Activated T-cell treated with anti-CD3 and anti-CD28 coated beads, Interleukin-2, amount 50 U/mL, for 4 hours (primary cell): ENCODE data around the gene DSC3. TPM values are rescaled to one million over a fixed set of nuclear protein-coding genes. Genes with fewer than 3 reads are reported as not detected.
"Not testable (repeated sequence)": the region's sequence is repeated elsewhere in the genome, so short reads cannot be mapped to it uniquely, and the experiment has no call there.

Experiments
- ATAC-seq, 2 donors: fragments of 200-7000 bp; cut with Tn5 transposase; one replicate each; pipeline ENCODE4 v1.10.0; 2021
- DNase-seq: peaks from one replicate; pipeline ENCODE4 v3.0.0-alpha.2; 2020
- H3K27me3 Mint-ChIP-seq: one replicate; pipeline ENCODE4 v1.8.0; 2021; ENCODE audit warnings: low read depth, mixed read lengths
- H3K36me3 Mint-ChIP-seq: one replicate; pipeline ENCODE4 v1.8.0; 2022; ENCODE audit warnings: mixed read lengths; ENCODE audit not compliant: insufficient read depth
- H3K4me1 Mint-ChIP-seq: one replicate; pipeline ENCODE4 v1.8.0; 2021; ENCODE audit warnings: low read depth, mixed read lengths
- H3K4me3 Mint-ChIP-seq: one replicate; pipeline ENCODE4 v1.8.0; 2021; ENCODE audit warnings: mild to moderate bottlenecking, moderate library complexity, mixed read lengths
- H3K9me3 Mint-ChIP-seq: one replicate; pipeline ENCODE4 v1.8.0; 2021; ENCODE audit warnings: mixed read lengths
- total RNA-seq, 3 donors: library from RNA; stranded (reverse); gene quantifications; one replicate each; pipeline ENCODE4 v1.2.1, GENCODE V29; 2021

Gene DSC3
- total RNA-seq, 3 donors from 2014 or later = not detected

DNA sequence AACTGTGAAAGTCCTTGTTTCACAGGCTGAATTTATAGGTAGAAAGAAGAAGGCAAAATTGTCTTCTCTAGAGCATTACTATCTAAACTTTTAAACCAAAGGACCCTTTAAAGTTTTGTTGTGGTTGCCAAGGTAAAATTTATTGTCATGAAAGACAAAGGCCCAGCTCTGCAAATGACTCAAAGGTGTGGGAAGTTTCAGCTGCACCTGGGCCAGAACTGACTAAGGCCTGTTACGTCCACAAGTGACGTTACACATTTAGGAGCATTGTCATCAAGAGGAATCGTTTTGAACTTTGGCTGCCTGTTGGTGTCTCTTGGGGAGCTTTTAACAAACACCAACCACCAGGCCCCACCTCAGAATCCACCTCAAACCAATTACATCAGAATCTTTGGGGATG, 8.1 kb upstream of the DSC3 start:
- no peak overlapping the region for H3K4me3 Mint-ChIP-seq
- H3K9me3 Mint-ChIP-seq = peaks cover 20% of the 10 kb centered on the region
- DNase-seq = no peak
- no peak for ATAC-seq
- no peaks in the 10 kb centered on the region for H3K4me1 Mint-ChIP-seq
- H3K36me3 Mint-ChIP-seq = no peaks in the 10 kb centered on the region
- peaks cover 2% of the 10 kb centered on the region for H3K27me3 Mint-ChIP-seq

DNA sequence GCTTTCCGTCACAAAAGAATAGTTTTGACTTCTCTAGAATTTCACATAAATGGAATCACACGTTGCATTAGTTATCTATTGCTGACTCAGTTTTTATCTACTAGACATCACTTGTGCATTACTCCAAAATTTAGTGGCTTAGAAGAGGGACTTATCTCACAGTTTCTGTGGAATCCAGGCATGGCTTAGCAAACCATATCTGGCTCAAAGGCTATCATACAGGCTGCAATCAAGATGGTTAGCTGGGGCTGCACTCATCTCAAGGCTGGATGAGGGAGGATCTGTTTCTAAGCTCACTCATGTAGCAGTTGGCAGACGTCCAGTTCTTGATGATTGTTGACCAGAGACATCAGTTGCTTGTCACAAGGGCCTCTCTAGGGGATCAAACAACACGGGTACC, 6.6 kb upstream of the DSC3 start:
- Mint-ChIP-seq H3K4me1 (no peaks in the 10 kb centered on the region), H3K9me3 (peaks cover 14% of the 10 kb centered on the region), H3K36me3 (no peaks in the 10 kb centered on the region), H3K27me3 (peaks cover 6% of the 10 kb centered on the region), H3K4me3 (no peak overlapping the region)
- DNase-seq (no peak), ATAC-seq (no peak)

DNA sequence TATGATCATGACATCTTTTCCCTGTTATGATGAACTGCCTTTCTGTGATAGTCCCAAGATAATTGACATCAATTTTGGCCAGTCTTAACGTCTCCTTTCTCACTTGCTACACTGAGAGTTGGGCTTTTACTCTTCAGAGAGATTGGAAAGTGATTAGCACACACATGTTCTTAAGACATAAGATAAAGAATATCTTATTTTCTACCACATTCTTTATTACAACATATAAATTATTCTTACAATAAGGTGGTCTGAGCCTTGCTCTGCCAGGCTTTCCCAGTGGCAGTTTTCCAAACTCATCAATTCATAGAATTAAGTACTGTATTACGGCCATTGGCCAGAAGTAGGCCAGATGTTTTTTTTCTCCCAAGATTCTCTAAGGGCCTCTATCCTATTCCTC, 5.7 kb upstream of the DSC3 start:
- peaks cover 14% of the 10 kb centered on the region for H3K9me3 Mint-ChIP-seq
- H3K36me3 Mint-ChIP-seq = no peaks in the 10 kb centered on the region
- no peak for DNase-seq
- no peaks in the 10 kb centered on the region for H3K4me1 Mint-ChIP-seq
- H3K27me3 Mint-ChIP-seq = peaks cover 14% of the 10 kb centered on the region
- ATAC-seq = no peak
- no peak overlapping the region for H3K4me3 Mint-ChIP-seq

DNA sequence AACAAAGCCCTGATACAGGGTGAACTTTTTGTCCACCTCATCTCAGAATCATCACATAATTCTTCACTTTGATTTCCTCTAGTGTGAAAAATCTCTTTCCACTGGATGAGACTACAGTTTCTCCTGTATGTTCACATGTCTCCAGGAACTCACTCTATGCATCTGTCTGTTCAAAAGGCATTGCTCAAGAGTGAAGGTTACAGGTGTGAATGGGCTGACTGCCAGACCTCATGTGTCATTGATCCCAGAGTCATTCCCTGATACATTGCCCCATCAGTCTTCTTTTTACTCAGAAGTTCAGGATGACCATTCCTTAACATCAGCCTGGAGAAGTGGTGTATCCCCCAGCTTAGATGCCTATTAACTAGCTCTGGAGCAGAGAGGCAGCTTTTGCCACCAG, 4.4 kb upstream of the DSC3 start:
- H3K4me3 Mint-ChIP-seq = no peak overlapping the region
- DNase-seq (no peak), ATAC-seq (no peak)
- peaks cover 21% of the 10 kb centered on the region for H3K27me3 Mint-ChIP-seq
- H3K9me3 Mint-ChIP-seq = peaks cover 6% of the 10 kb centered on the region
- H3K4me1 Mint-ChIP-seq = no peaks in the 10 kb centered on the region
- H3K36me3 Mint-ChIP-seq = no peaks in the 10 kb centered on the region

DNA sequence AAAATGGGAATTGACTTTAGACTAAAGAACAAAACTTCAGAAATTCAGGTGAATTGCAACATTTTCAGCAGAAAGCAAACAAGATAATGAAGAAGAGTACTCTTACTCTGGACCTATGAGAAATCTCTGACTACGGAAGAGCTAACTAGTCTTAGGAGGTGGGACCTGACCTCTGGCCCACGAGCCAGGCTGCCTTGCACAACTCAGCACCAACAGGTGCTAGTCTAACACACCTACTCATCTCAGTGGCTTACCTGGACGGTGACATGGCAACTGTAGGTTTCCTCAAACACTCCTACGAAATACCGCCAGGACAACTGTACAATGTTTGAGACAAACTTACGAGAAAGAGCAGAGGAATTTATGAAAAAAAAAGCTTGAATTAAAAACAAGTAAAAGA, 3.1 kb upstream of the DSC3 start:
- ATAC-seq (no peak), DNase-seq (no peak)
- no peak overlapping the region for H3K4me3 Mint-ChIP-seq
- peaks cover 33% of the 10 kb centered on the region for H3K27me3 Mint-ChIP-seq
- H3K9me3 Mint-ChIP-seq = peaks cover 6% of the 10 kb centered on the region
- H3K4me1 Mint-ChIP-seq = peaks cover 3% of the 10 kb centered on the region
- no peaks in the 10 kb centered on the region for H3K36me3 Mint-ChIP-seq

DNA sequence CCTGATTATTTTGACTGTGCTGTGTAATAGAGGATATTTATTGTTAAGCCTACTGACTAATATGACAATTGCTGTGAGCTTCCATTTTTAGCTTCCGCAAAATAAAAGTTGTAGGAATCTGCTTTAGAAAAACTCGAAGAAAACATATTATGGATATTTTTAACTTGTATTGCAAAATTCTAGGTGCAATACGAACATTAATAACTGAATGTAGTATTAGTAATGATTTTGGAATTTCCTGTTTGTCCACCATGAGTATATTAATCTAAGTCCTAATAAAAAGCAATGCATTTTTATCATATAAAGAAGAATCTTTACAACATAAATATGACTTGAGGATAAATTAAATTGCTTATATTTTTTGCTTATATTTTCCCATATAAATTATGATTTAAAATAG, 2.4 kb upstream of the DSC3 start:
- H3K9me3 Mint-ChIP-seq = peaks cover 6% of the 10 kb centered on the region
- DNase-seq = no peak

DNA sequence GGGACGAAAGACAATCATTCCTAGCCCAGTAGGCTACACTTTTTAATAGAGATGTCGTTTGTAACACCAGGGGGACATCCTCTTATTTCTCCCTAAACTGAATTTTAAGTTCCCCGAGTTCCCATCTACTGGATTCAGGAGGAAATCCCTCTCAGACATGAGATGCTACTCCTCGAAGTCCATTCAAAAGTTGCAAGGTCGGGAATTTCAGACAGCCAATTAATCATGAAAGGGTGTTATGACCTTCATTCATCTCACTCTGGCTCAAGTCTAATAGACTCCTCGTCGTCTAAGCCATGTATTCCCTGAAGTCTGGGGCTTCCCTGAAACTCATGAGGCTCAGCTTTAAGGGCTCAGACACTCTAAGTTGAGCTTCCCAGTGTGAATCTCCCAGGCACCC, 1.2 kb upstream of the DSC3 start:
- DNase-seq (no peak), ATAC-seq (no peak)

More for the DNA sequence above, 2.4 kb upstream of the DSC3 start:
- Mint-ChIP-seq H3K4me1 (peaks cover 3% of the 10 kb centered on the region), H3K4me3 (no peak overlapping the region), H3K27me3 (peaks cover 36% of the 10 kb centered on the region), H3K36me3 (no peaks in the 10 kb centered on the region)
- no peak for ATAC-seq

DNA sequence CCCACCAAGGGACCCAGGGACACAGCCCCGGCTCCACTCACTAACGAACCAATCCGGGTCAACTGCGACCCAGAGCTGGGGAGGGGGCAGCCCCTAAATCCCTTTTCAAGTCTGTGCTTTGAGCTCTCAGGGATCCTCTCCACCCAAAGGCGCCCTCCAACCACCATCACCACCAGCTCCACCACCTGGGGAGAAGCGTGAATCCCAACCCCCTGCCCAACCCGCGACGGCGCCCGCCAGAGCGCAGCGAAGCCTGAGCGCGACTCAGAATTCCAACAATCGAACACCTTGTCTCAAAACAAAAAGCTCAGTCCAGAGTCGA, 497 bp downstream of the DSC3 start:
- DNase-seq (no peak), ATAC-seq (peak in 1 of 2 donors; percentile 34)
- Mint-ChIP-seq H3K4me3 (no peak overlapping the region), H3K4me1 (peaks cover 3% of the 10 kb centered on the region), H3K36me3 (no peaks in the 10 kb centered on the region), H3K27me3 (peaks cover 43% of the 10 kb centered on the region), H3K9me3 (no peaks in the 10 kb centered on the region)

More for the DNA sequence above, 1.2 kb upstream of the DSC3 start:
- H3K4me3 Mint-ChIP-seq = no peak overlapping the region
- H3K27me3 Mint-ChIP-seq = peaks cover 39% of the 10 kb centered on the region
- peaks cover 3% of the 10 kb centered on the region for H3K4me1 Mint-ChIP-seq
- peaks cover 6% of the 10 kb centered on the region for H3K9me3 Mint-ChIP-seq
- no peaks in the 10 kb centered on the region for H3K36me3 Mint-ChIP-seq

DNA sequence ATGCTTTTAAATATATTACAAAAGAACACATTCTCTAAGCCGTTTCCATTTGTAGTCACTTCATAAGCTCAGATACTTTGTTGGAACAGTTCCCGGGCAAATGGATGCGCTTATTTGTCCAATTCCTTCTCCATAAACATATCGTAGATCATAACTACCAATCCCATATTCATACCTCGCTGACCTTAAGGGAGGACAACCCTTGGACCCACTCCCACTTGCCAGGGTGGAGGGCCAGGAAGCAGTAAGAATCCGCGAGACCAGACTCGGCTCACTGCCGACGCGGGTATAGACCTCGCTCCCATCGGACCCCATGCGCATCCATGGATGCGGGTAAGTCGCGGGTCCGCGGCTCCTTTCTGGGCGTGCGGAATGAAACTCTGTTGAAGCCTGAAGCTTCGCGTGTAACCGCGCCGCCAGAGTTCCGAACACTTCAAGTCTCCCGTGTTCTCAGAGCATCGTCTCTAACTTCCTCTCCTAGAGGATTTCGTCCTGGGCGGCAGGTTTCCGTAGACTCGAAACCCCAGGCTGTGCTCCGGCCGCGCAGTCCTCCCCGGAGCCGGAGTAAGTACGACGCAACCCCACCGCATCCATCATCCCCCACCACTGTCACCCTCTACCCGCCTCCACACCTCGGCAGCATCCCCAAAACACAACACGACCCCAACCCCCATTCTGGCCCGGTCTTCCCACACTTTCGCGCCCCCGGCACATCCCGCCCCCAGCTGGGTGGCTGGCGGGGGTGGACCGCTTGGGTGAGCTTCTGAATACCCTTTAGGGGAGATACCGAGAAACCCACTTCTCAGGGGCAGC, 1.1 kb downstream of the DSC3 start:
- peak overlapping the region; percentile 26 for H3K4me3 Mint-ChIP-seq
- peak; percentile 25 to 30 for ATAC-seq
- no peak for DNase-seq

DNA sequence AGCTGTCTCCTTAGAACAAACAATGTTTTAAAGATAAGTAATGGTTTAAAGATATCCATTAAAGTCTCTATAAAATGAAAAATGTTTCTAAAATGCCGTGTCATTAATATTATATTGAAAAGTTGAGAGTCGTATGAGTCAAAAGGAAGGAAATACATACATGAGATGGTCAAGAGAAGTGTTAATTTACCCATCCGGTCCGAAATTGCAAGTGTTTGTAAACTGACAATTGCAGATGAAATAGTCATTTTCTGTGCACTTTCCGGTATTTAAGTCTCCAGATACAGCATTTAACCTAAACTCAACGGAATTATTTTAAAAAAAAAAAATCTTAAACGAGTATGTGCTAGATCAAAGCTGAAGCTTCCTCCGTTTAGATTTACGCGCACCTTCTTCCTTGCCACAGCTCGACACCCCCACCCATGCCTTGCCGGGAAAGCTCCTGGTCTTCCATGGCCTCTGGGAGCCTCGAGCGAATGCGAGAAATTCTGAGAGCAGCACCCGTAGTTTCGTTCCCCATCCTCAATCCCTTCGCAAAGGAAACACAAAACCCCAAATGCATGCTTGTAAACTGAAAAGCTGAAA, 1.8 kb downstream of the DSC3 start:
- no peaks in the 10 kb centered on the region for H3K36me3 Mint-ChIP-seq
- DNase-seq = no peak
- peaks cover 3% of the 10 kb centered on the region for H3K4me1 Mint-ChIP-seq
- no peak for ATAC-seq
- no peaks in the 10 kb centered on the region for H3K9me3 Mint-ChIP-seq
- no peak overlapping the region for H3K4me3 Mint-ChIP-seq
- H3K27me3 Mint-ChIP-seq = peaks cover 40% of the 10 kb centered on the region

More for the DNA sequence above, 1.1 kb downstream of the DSC3 start:
- peaks cover 43% of the 10 kb centered on the region for H3K27me3 Mint-ChIP-seq
- H3K9me3 Mint-ChIP-seq = no peaks in the 10 kb centered on the region
- no peaks in the 10 kb centered on the region for H3K36me3 Mint-ChIP-seq
- peaks cover 3% of the 10 kb centered on the region for H3K4me1 Mint-ChIP-seq

DNA sequence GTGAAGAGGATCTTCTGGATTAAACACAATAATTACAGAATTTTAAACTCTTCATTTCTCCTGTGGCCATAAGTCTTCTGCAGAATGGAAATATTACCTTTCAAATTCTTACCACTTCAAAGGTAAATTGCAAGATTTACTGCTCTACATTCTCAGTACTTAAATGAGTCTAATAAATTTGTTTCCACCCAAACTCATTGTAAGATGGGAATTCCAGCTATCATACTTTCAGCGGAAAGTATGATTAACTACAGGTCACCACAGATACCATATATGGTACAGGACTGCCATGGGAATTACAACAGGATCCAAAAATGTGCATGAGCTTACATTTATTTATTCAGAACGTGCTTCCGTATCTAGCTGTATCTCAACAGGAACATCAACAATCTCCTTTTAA, 3.1 kb downstream of the DSC3 start:
- H3K4me3 Mint-ChIP-seq = no peak overlapping the region
- no peaks in the 10 kb centered on the region for H3K36me3 Mint-ChIP-seq
- no peaks in the 10 kb centered on the region for H3K9me3 Mint-ChIP-seq
- H3K4me1 Mint-ChIP-seq = peaks cover 3% of the 10 kb centered on the region
- ATAC-seq (no peak), DNase-seq (no peak)
- peaks cover 39% of the 10 kb centered on the region for H3K27me3 Mint-ChIP-seq

DNA sequence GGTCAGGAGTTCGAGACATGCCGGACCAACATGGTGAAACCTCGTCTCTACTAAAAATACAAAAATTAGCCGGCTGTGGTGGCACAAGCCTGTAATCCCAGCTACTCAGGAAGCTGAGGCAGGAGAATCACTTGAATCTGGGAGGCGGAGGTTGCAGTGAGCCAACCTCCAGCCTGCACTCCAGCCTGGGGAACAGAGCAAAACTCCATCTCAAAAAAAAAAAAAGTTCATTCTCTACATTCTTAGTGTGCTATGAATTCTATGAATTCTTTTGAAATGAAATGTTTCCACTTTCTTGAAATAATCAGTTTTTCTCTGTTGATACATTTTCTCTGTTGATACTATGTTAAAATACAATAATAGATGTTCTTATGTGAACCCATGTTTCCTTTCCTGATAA, 4.9 kb downstream of the DSC3 start:
- H3K27me3 Mint-ChIP-seq = peaks cover 26% of the 10 kb centered on the region
- ATAC-seq, H3K9me3 Mint-ChIP-seq, H3K4me1 Mint-ChIP-seq, H3K36me3 Mint-ChIP-seq, DNase-seq, H3K4me3 Mint-ChIP-seq: not testable (repeated sequence)

DNA sequence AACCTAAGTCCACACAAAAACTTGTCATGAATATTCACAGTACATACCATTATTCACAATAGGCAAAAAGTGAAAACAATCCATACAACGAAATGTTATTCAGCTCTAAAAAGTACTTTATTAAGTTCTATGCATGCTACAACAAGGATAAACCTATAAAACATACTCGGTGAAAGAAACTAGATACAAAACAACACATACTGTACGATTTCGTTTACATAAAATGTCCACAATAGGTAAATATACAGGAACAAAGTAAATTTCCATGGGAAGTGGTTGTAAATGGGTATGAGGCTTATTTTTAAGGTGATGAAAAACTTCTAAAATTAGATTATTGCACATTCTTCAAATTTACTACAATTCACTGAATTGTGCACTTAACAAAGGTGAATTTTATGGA, 8.0 kb downstream of the DSC3 start:
- Mint-ChIP-seq H3K27me3 (peaks cover 6% of the 10 kb centered on the region), H3K9me3 (no peaks in the 10 kb centered on the region), H3K4me3 (no peak overlapping the region), H3K36me3 (no peaks in the 10 kb centered on the region), H3K4me1 (no peaks in the 10 kb centered on the region)
- no peak for ATAC-seq
- no peak for DNase-seq

DNA sequence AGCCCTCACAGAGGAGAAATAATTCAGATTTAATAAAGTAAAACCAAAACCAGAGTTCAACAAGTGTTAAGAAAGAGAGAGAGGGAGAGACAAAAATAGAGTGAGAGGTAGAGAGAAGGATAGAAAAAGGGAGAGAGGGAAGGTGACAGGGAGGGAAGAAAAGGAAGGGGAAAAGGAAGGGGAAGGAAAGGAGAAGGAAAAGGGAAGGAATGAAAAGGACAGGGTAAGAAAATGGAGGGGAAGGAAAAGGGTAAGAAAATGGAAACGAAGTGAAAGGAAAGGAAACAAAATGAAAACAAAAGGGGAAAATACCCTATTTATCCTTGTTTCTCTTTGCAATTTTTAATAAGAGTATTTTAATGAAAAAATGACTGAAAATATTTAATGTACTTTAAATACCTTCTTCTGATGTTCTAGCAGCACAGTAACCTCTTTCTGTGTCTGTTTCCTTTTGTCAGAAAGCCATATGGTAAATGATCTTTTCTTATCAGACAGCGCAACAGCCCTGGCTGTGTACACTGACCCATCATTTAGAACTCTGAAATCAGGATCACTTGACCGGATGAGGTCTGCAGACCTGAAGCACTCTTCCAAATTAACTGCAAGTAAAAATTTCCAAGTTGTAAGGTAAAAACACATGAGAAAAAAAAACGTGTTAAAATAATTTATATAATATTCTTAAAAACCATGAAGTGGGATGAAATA, 11.8 kb downstream of the DSC3 start:
- no peak for ATAC-seq
- no peak for DNase-seq
- Mint-ChIP-seq H3K9me3 (peaks cover 4% of the 10 kb centered on the region), H3K36me3 (no peaks in the 10 kb centered on the region), H3K27me3 (no peaks in the 10 kb centered on the region), H3K4me3 (no peak overlapping the region), H3K4me1 (no peaks in the 10 kb centered on the region)
